Lower leg skin (tissue), 4 donors: ENCODE data around the gene DSC3. TPM values are rescaled to one million over a fixed set of nuclear protein-coding genes. Genes with fewer than 3 reads are reported as not detected.
"Not testable (repeated sequence)": the region's sequence is repeated elsewhere in the genome, so short reads cannot be mapped to it uniquely, and the experiment has no call there.

ENCODE experiments used
- DNase-seq, 2 donors: peaks; one replicate each; pipeline ENCODE4 v3.0.0-alpha.2; 2019; ENCODE audit warnings: low spot score in 2 of 2
- H3K4me3 ChIP-seq: fragments of 200-600 bp; sonication (generic); 2 replicates; pipeline ENCODE4 v1.5.1; 2017; ENCODE audit warnings: mild to moderate bottlenecking, low read depth; ENCODE audit not compliant: poor library complexity, severe bottlenecking
- CTCF ChIP-seq, 3 donors: fragments of 450-650 bp; IDR thresholded peaks; one replicate each; pipeline ENCODE4 v1.5.1; 2016; ENCODE audit warnings: antibody characterized with exemption in 3 of 3, mild to moderate bottlenecking in 3 of 3, moderate library complexity in 2 of 3
- POLR2A ChIP-seq, 2 donors: fragments of 450-650 bp; IDR thresholded peaks; one replicate each; pipeline ENCODE4 v1.6.1; 2016 to 2017; ENCODE audit warnings: antibody characterized with exemption in 2 of 2, mild to moderate bottlenecking in 1 of 2, moderate library complexity in 1 of 2
- WGBS, 2 donors: methylation state at CpG; one replicate each; pipeline ENCODE4 v1.1.5; 2018; 5-methylcytosine and 5-hydroxymethylcytosine counted together
- intact Hi-C: fragments of 100-400 bp; cut with DNase I; formaldehyde crosslinking; loops from one replicate; pipeline ENCODE4 v1.15.0; 2023; ENCODE audit warnings: low total_unique reads
- total RNA-seq, 4 donors: library from RNA; depleted of rRNA; stranded (reverse); fragments of >200 nt; gene quantifications; one replicate each; pipeline ENCODE4 v1.1.0, GENCODE V29; 2016

DSC3 gene
- total RNA-seq, 4 donors from 2014 or later = 661 to 1,000 (median 831) TPM

- TF ChIP-seq CTCF (IDR thresholded peaks at IDR 0.05) = no peak
- TF ChIP-seq POLR2A (IDR thresholded peaks at IDR 0.05) = no peak
- 69 to 73% methylated on average over 11 of the region's 11 CpGs for WGBS, 2 donors
- intact Hi-C loops = no loop called here
- no peak overlapping the region for H3K4me3 ChIP-seq
- DNase-seq = no peak
Observed at GRCh38 chr18:30982285-30982992, 60.1 kb downstream of the DSC3 start.

GRCh38 chr18:30978091-30978490 is 64.5 kb downstream of the DSC3 start:
- 85 to 88% methylated on average over 4 of the region's 4 CpGs for WGBS, 2 donors
- H3K4me3 ChIP-seq, DNase-seq, intact Hi-C loops: not testable (repeated sequence)

- intact Hi-C loops = no loop called here
- WGBS, 2 donors = 0 to 3% methylated on average over 1 of the region's 1 CpG
- DNase-seq = no peak
- TF ChIP-seq CTCF (IDR thresholded peaks at IDR 0.05) (no peak), POLR2A (IDR thresholded peaks at IDR 0.05) (no peak)
- H3K4me3 ChIP-seq = no peak overlapping the region
Observed at GRCh38 chr18:30971338-30971956, 71.1 kb downstream of the DSC3 start.

- DNase-seq = no peak
- H3K4me3 ChIP-seq = no peak overlapping the region
- intact Hi-C loops = no loop called here
- WGBS, 2 donors = 22 to 24% methylated on average over 7 of the region's 7 CpGs
- TF ChIP-seq POLR2A (IDR thresholded peaks at IDR 0.05) (no peak), CTCF (IDR thresholded peaks at IDR 0.05) (no peak)
Observed at GRCh38 chr18:30970196-30970816, 72.2 kb downstream of the DSC3 start.

GRCh38 chr18:30969670-30970170 is 72.8 kb downstream of the DSC3 start:
- no peak for DNase-seq
- WGBS, 2 donors = 60 to 62% methylated on average over 4 of the region's 4 CpGs
- no peak for TF ChIP-seq POLR2A (IDR thresholded peaks at IDR 0.05)
- no peak for TF ChIP-seq CTCF (IDR thresholded peaks at IDR 0.05)
- no peak overlapping the region for H3K4me3 ChIP-seq
- intact Hi-C loops = no loop called here

GRCh38 chr18:30967701-30968100 is 74.8 kb downstream of the DSC3 start:
- no peak overlapping the region for H3K4me3 ChIP-seq
- 74 to 75% methylated on average over 4 of the region's 4 CpGs for WGBS, 2 donors
- DNase-seq = no peak
- no peak for TF ChIP-seq CTCF (IDR thresholded peaks at IDR 0.05)
- TF ChIP-seq POLR2A (IDR thresholded peaks at IDR 0.05) = no peak
- intact Hi-C loops = no loop called here
